Measurements from ENCODE around the gene CRIP3. TPM values are rescaled to one million over a fixed set of nuclear protein-coding genes. Genes with fewer than 3 reads are reported as not detected.

Gene CRIP3
- total RNA-seq, 1 donor from 2014 or later, result 3.4 TPM

GRCh38 chr6:43295456-43295855 lies 13.2 kb downstream of the CRIP3 start:
- peaks cover 13% of the 10 kb centered on the region for H3K27me3 Mint-ChIP-seq (ENCODE audit: low read depth)
- no peak overlapping the region for H3K27ac Mint-ChIP-seq
- no peaks in the 10 kb centered on the region for H3K4me1 Mint-ChIP-seq
- no peak for TF ChIP-seq CTCF (IDR thresholded peaks at IDR 0.05; ENCODE audit: unreplicated experiment)
- no peaks in the 10 kb centered on the region for H3K9me3 Mint-ChIP-seq
- no peaks in the 10 kb centered on the region for H3K36me3 Mint-ChIP-seq
- no peak for DNase-seq (ENCODE audit: low spot score in 2 of 2, unreplicated experiment in 2 of 2)
- no peak overlapping the region for H3K4me3 Mint-ChIP-seq

GRCh38 chr6:43294536-43294935 lies 14.1 kb downstream of the CRIP3 start:
- Mint-ChIP-seq H3K4me1 (no peaks in the 10 kb centered on the region), H3K4me3 (no peak overlapping the region), H3K9me3 (no peaks in the 10 kb centered on the region), H3K36me3 (no peaks in the 10 kb centered on the region), H3K27me3 (ENCODE audit: low read depth) (peaks cover 10% of the 10 kb centered on the region), H3K27ac (no peak overlapping the region)
- DNase-seq (ENCODE audit: low spot score in 2 of 2, unreplicated experiment in 2 of 2), result no peak
- TF ChIP-seq CTCF (IDR thresholded peaks at IDR 0.05; ENCODE audit: unreplicated experiment), result no peak

- no peak for DNase-seq (ENCODE audit: low spot score in 2 of 2, unreplicated experiment in 2 of 2)
- Mint-ChIP-seq H3K27ac (no peak overlapping the region), H3K36me3 (no peaks in the 10 kb centered on the region), H3K9me3 (no peaks in the 10 kb centered on the region), H3K4me1 (no peaks in the 10 kb centered on the region), H3K4me3 (no peak overlapping the region), H3K27me3 (ENCODE audit: low read depth) (peaks cover 8% of the 10 kb centered on the region)
- TF ChIP-seq CTCF (IDR thresholded peaks at IDR 0.05; ENCODE audit: unreplicated experiment), result no peak
Measured at GRCh38 chr6:43293698-43294097, 14.9 kb downstream of the CRIP3 start.

- Mint-ChIP-seq H3K9me3 (no peaks in the 10 kb centered on the region), H3K4me1 (no peaks in the 10 kb centered on the region), H3K27ac (no peak overlapping the region), H3K36me3 (no peaks in the 10 kb centered on the region), H3K27me3 (ENCODE audit: low read depth) (peaks cover 7% of the 10 kb centered on the region), H3K4me3 (no peak overlapping the region)
- no peak for DNase-seq (ENCODE audit: low spot score in 2 of 2, unreplicated experiment in 2 of 2)
- TF ChIP-seq CTCF (IDR thresholded peaks at IDR 0.05; ENCODE audit: unreplicated experiment), result no peak
Measured at GRCh38 chr6:43292763-43293318, 15.8 kb downstream of the CRIP3 start.

- H3K36me3 Mint-ChIP-seq, result no peaks in the 10 kb centered on the region
- no peak for TF ChIP-seq CTCF (IDR thresholded peaks at IDR 0.05; ENCODE audit: unreplicated experiment)
- H3K27ac Mint-ChIP-seq, result no peak overlapping the region
- no peaks in the 10 kb centered on the region for H3K9me3 Mint-ChIP-seq
- H3K4me3 Mint-ChIP-seq, result no peak overlapping the region
- DNase-seq (ENCODE audit: low spot score in 2 of 2, unreplicated experiment in 2 of 2), result no peak
- no peaks in the 10 kb centered on the region for H3K4me1 Mint-ChIP-seq
- peaks cover 10% of the 10 kb centered on the region for H3K27me3 Mint-ChIP-seq (ENCODE audit: low read depth)
Measured at GRCh38 chr6:43292341-43292740, 16.3 kb downstream of the CRIP3 start.

- DNase-seq (ENCODE audit: low spot score in 2 of 2, unreplicated experiment in 2 of 2), result no peak
- Mint-ChIP-seq H3K9me3 (no peaks in the 10 kb centered on the region), H3K4me3 (no peak overlapping the region), H3K27ac (no peak overlapping the region), H3K27me3 (ENCODE audit: low read depth) (peaks cover 16% of the 10 kb centered on the region), H3K36me3 (no peaks in the 10 kb centered on the region), H3K4me1 (no peaks in the 10 kb centered on the region)
- no peak for TF ChIP-seq CTCF (IDR thresholded peaks at IDR 0.05; ENCODE audit: unreplicated experiment)
Measured at GRCh38 chr6:43291708-43292107, 16.9 kb downstream of the CRIP3 start.
